ENCODE measurements around the gene TSPAN5.
A peak's percentile ranks its signal among the peaks of the same experiment; 100 is the strongest.

TSPAN5 gene

GRCh38 chr4:98614662-98615061, 43.7 kb downstream of the TSPAN5 start:
- DNase-seq: no peak

- DNase-seq: no peak
Measured at GRCh38 chr4:98614094-98614493, 44.3 kb downstream of the TSPAN5 start.

- no peak for DNase-seq
Measured at GRCh38 chr4:98613453-98614075, 44.8 kb downstream of the TSPAN5 start.

GRCh38 chr4:98612318-98613250, 45.8 kb downstream of the TSPAN5 start:
- no peak for DNase-seq

GRCh38 chr4:98611677-98612317, 46.6 kb downstream of the TSPAN5 start:
- DNase-seq: no peak

- no peak for DNase-seq
Measured at GRCh38 chr4:98610926-98611676, 47.3 kb downstream of the TSPAN5 start.

GRCh38 chr4:98610431-98610830, 48.0 kb downstream of the TSPAN5 start:
- DNase-seq: no peak

GRCh38 chr4:98609934-98610333, 48.5 kb downstream of the TSPAN5 start:
- DNase-seq: no peak

- no peak for DNase-seq
Measured at GRCh38 chr4:98608356-98608755, 50.1 kb downstream of the TSPAN5 start.

- no peak for DNase-seq
Measured at GRCh38 chr4:98606894-98607293, 51.5 kb downstream of the TSPAN5 start.

GRCh38 chr4:98605216-98605615, 53.2 kb downstream of the TSPAN5 start:
- no peak for DNase-seq

- DNase-seq: no peak
Measured at GRCh38 chr4:98604723-98605122, 53.7 kb downstream of the TSPAN5 start.

- peak; percentile 64 for DNase-seq
Measured at GRCh38 chr4:98603683-98604521, 54.5 kb downstream of the TSPAN5 start.

GRCh38 chr4:98602270-98602669, 56.1 kb downstream of the TSPAN5 start:
- DNase-seq: peak; percentile 77

GRCh38 chr4:98601708-98602107, 56.7 kb downstream of the TSPAN5 start:
- peak; percentile 81 for DNase-seq

- no peak for DNase-seq
Measured at GRCh38 chr4:98599617-98600205, 58.7 kb downstream of the TSPAN5 start.

GRCh38 chr4:98586962-98587354, 71.5 kb downstream of the TSPAN5 start:
- DNase-seq: no peak

GRCh38 chr4:98586291-98586961, 72.0 kb downstream of the TSPAN5 start:
- no peak for DNase-seq

GRCh38 chr4:98585596-98585995, 72.8 kb downstream of the TSPAN5 start:
- no peak for DNase-seq

- DNase-seq: no peak
Measured at GRCh38 chr4:98584265-98584664, 74.1 kb downstream of the TSPAN5 start.

GRCh38 chr4:98583265-98583664, 75.1 kb downstream of the TSPAN5 start:
- DNase-seq: no peak
